GM23338 (cell line): ENCODE measurements around the gene ARRDC1. TPM values are rescaled to one million over a fixed set of nuclear protein-coding genes. Genes with fewer than 3 reads are reported as not detected.

ENCODE experiments used
- ATAC-seq: fragments of 200-7000 bp; cut with Tn5 transposase; 3 replicates; pipeline ENCODE4 v1.9.1; 2020
- DNase-seq: peaks from one replicate; pipeline ENCODE4 v3.0.0-alpha.2; 2015; ENCODE audit warnings: low spot score
- H2AFZ ChIP-seq: fragments of 200-600 bp; sonication (generic); 2 replicates; pipeline ENCODE4 v1.8.0; 2016; ENCODE audit warnings: antibody characterized with exemption, mild to moderate bottlenecking, moderate library complexity
- H3F3A ChIP-seq: fragments of 200-600 bp; sonication (generic); replicated peaks from 2 replicates; pipeline ENCODE4 v1.8.0; 2017; ENCODE audit warnings: antibody characterized with exemption, mixed run types, low read depth
- H3K27ac ChIP-seq: fragments of 200-600 bp; sonication (generic); 2 replicates; pipeline ENCODE4 v1.6.1; 2016; ENCODE audit warnings: low read depth
- H3K27me3 ChIP-seq: fragments of 200-600 bp; sonication (generic); 2 replicates; pipeline ENCODE4 v1.8.0; 2016; ENCODE audit warnings: mild to moderate bottlenecking, mixed run types, moderate library complexity; ENCODE audit not compliant: insufficient read depth
- H3K36me3 ChIP-seq: fragments of 200-600 bp; sonication (generic); 2 replicates; pipeline ENCODE4 v1.8.0; 2016; ENCODE audit warnings: mild to moderate bottlenecking; ENCODE audit not compliant: insufficient read depth
- H3K4me1 ChIP-seq: fragments of 200-600 bp; sonication (generic); 2 replicates; pipeline ENCODE4 v1.8.0; 2016; ENCODE audit warnings: mild to moderate bottlenecking, moderate library complexity; ENCODE audit not compliant: insufficient read depth
- H3K4me2 ChIP-seq: fragments of 200-600 bp; sonication (generic); 2 replicates; pipeline ENCODE4 v1.7.1; 2017; ENCODE audit warnings: mixed run types
- H3K4me3 ChIP-seq: fragments of 200-600 bp; sonication (generic); 2 replicates; pipeline ENCODE4 v1.6.1; 2016; ENCODE audit warnings: mixed run types
- H3K79me2 ChIP-seq: fragments of 200-600 bp; sonication (generic); replicated peaks from 2 replicates; pipeline ENCODE4 v1.8.0; 2017; ENCODE audit warnings: mild to moderate bottlenecking; ENCODE audit not compliant: insufficient read depth
- H3K9me2 ChIP-seq: fragments of 200-600 bp; sonication (generic); 2 replicates; pipeline ENCODE4 v1.8.0; 2017; ENCODE audit not compliant: insufficient read depth
- H4K20me1 ChIP-seq: fragments of 200-600 bp; sonication (generic); replicated peaks from 2 replicates; pipeline ENCODE4 v1.8.0; 2017; ENCODE audit warnings: mild to moderate bottlenecking; ENCODE audit not compliant: insufficient read depth
- H3K27ac Mint-ChIP-seq: 2 replicates; pipeline ENCODE4 v1.8.0; 2020; ENCODE audit warnings: inconsistent platforms, mild to moderate bottlenecking, moderate library complexity, mixed read lengths
- H3K27me3 Mint-ChIP-seq: 3 replicates; pipeline ENCODE4 v1.8.0; 2022; ENCODE audit warnings: low read depth, mild to moderate bottlenecking, moderate library complexity, mixed read lengths, inconsistent platforms; ENCODE audit not compliant: insufficient read depth, poor library complexity
- H3K36me3 Mint-ChIP-seq: 3 replicates; pipeline ENCODE4 v1.8.0; 2021; ENCODE audit warnings: low read depth, mild to moderate bottlenecking, inconsistent platforms, moderate library complexity, mixed read lengths
- H3K4me1 Mint-ChIP-seq: 3 replicates; pipeline ENCODE4 v1.8.0; 2020; ENCODE audit warnings: mild to moderate bottlenecking, inconsistent platforms, mixed read lengths
- H3K4me3 Mint-ChIP-seq: 3 replicates; pipeline ENCODE4 v1.8.0; 2021; ENCODE audit warnings: moderate library complexity, mild to moderate bottlenecking, inconsistent platforms, mixed read lengths
- H3K9me3 Mint-ChIP-seq: 3 replicates; pipeline ENCODE4 v1.8.0; 2020; ENCODE audit warnings: moderate library complexity, mild to moderate bottlenecking, inconsistent platforms, mixed read lengths
- CREB1 ChIP-seq: fragments of 250-450 bp; sonication (Bioruptor Pico); IDR thresholded peaks from 2 replicates; pipeline ENCODE4 v1.5.0; 2020; ENCODE audit warnings: low read depth, mild to moderate bottlenecking, moderate library complexity
- EZH2 ChIP-seq: fragments of 200-600 bp; sonication (generic); IDR thresholded peaks from one replicate; pipeline ENCODE4 v1.8.0; 2017; ENCODE audit warnings: antibody characterized with exemption, mild to moderate bottlenecking, low read depth; ENCODE audit not compliant: unreplicated experiment
- EZH2phosphoT487 ChIP-seq: fragments of 200-600 bp; sonication (generic); IDR thresholded peaks from one replicate; pipeline ENCODE4 v1.8.1; 2018; ENCODE audit warnings: antibody characterized with exemption; ENCODE audit not compliant: unreplicated experiment
- JUNB ChIP-seq: IDR thresholded peaks from one replicate; pipeline ENCODE4 v1.6.1; 2016; ENCODE audit warnings: antibody characterized with exemption; ENCODE audit not compliant: unreplicated experiment
- POLR2AphosphoS5 ChIP-seq: IDR thresholded peaks from 2 replicates; pipeline ENCODE4 v1.6.1; 2016; ENCODE audit warnings: antibody characterized with exemption, low read depth
- STAT1 ChIP-seq: IDR thresholded peaks from one replicate; pipeline ENCODE4 v1.6.1; 2016; ENCODE audit warnings: antibody characterized with exemption; ENCODE audit not compliant: unreplicated experiment
- ZNF114 ChIP-seq: fragments of 250-450 bp; sonication (Bioruptor Pico); IDR thresholded peaks from 2 replicates; pipeline ENCODE4 v1.5.0; 2020; ENCODE audit warnings: mild to moderate bottlenecking, moderate library complexity
- polyA plus RNA-seq: library from polyadenylated mRNA; unstranded; fragments of >200 nt; fragmentation: Nextera tagmentation; extraction: Ambion mirVana; gene quantifications from 2 replicates; pipeline ENCODE4 v1.2.1, GENCODE V29; 2016
- total RNA-seq: library from RNA; depleted of rRNA; stranded (reverse); fragments of >200 nt; shearing (Covaris generic); gene quantifications from 2 replicates; pipeline ENCODE4 v1.2.3, GENCODE V29; 2014
- TF ChIP-seq, protein P1 (sequence below): IDR thresholded peaks from 2 replicates; pipeline ENCODE4 v1.6.1; 2016; ENCODE audit warnings: antibody characterized with exemption
- TF ChIP-seq, protein P2 (sequence below): fragments of 250-450 bp; sonication (Bioruptor Pico); IDR thresholded peaks from 2 replicates; pipeline ENCODE4 v1.5.0; 2020; ENCODE audit warnings: mild to moderate bottlenecking, moderate library complexity
- TF ChIP-seq, protein P3 (sequence below): IDR thresholded peaks from one replicate; pipeline ENCODE4 v1.6.1; 2018; ENCODE audit warnings: antibody characterized with exemption; ENCODE audit not compliant: unreplicated experiment
- TF ChIP-seq, protein P4 (sequence below), 2 experiments: fragments of 200-600 bp in 1 of 2; sonication (generic) in 1 of 2; conservative IDR thresholded peaks; 2 replicates each; pipeline versions ENCODE4 v1.5.1 to v1.6.1; 2016 to 2017; ENCODE audit warnings: antibody characterized with exemption in 2 of 2, low read depth in 2 of 2, mild to moderate bottlenecking in 2 of 2, moderate library complexity in 1 of 2

ARRDC1 gene
- total and polyA plus RNA-seq, 2 experiments from 2014 or later: 36.6 to 63.8 TPM

DNA sequence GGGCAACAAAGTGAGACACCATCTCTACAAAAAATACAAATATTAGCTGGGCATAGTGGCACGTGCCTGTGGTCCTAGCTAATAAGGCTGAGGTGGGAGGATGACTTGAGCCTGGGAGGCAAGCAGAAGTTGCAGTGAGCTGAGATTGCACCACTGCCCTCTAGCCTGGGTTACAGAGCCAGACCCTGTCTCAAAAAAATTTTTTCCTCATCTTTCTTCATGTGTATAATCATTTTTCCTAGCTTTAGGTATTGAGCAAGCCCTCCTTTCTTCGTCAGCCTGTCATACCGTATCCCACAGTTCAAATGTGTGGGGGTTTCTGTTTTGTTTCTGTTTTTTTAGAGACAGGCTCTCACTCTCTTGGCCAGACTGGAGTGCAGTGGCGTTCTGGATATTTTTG lies 54.7 kb downstream of the ARRDC1 start:
- Mint-ChIP-seq H3K9me3 (no peaks in the 10 kb centered on the region), H3K27me3 (peaks cover 2% of the 10 kb centered on the region), H3K27ac (no peak overlapping the region), H3K4me3 (no peak overlapping the region), H3K36me3 (0 out of 3 replicates have a peak, but pooled peaks cover 3% of the 10 kb centered on the region), H3K4me1 (peaks cover 37% of the 10 kb centered on the region)
- H3K27ac ChIP-seq: peak overlapping the region; percentile 61; the same call in 1 of the 2 replicates
- no peak overlapping the region for H3K4me3 ChIP-seq
- H3K9me2 ChIP-seq: no peaks in the 10 kb centered on the region
- DNase-seq: no peak
- H3K4me1 ChIP-seq: peaks cover 28% of the 10 kb centered on the region
- no peaks in the 10 kb centered on the region; the same call in 1 of the 2 replicates for H3K36me3 ChIP-seq
- H3K27me3 ChIP-seq: no peaks in the 10 kb centered on the region
- ATAC-seq: no peak
- no peaks in the 10 kb centered on the region; the same call in 1 of the 2 replicates for H3F3A ChIP-seq
- TF ChIP-seq, protein P1, sequence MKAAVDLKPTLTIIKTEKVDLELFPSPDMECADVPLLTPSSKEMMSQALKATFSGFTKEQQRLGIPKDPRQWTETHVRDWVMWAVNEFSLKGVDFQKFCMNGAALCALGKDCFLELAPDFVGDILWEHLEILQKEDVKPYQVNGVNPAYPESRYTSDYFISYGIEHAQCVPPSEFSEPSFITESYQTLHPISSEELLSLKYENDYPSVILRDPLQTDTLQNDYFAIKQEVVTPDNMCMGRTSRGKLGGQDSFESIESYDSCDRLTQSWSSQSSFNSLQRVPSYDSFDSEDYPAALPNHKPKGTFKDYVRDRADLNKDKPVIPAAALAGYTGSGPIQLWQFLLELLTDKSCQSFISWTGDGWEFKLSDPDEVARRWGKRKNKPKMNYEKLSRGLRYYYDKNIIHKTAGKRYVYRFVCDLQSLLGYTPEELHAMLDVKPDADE: no peak
- TF ChIP-seq, protein P2, sequence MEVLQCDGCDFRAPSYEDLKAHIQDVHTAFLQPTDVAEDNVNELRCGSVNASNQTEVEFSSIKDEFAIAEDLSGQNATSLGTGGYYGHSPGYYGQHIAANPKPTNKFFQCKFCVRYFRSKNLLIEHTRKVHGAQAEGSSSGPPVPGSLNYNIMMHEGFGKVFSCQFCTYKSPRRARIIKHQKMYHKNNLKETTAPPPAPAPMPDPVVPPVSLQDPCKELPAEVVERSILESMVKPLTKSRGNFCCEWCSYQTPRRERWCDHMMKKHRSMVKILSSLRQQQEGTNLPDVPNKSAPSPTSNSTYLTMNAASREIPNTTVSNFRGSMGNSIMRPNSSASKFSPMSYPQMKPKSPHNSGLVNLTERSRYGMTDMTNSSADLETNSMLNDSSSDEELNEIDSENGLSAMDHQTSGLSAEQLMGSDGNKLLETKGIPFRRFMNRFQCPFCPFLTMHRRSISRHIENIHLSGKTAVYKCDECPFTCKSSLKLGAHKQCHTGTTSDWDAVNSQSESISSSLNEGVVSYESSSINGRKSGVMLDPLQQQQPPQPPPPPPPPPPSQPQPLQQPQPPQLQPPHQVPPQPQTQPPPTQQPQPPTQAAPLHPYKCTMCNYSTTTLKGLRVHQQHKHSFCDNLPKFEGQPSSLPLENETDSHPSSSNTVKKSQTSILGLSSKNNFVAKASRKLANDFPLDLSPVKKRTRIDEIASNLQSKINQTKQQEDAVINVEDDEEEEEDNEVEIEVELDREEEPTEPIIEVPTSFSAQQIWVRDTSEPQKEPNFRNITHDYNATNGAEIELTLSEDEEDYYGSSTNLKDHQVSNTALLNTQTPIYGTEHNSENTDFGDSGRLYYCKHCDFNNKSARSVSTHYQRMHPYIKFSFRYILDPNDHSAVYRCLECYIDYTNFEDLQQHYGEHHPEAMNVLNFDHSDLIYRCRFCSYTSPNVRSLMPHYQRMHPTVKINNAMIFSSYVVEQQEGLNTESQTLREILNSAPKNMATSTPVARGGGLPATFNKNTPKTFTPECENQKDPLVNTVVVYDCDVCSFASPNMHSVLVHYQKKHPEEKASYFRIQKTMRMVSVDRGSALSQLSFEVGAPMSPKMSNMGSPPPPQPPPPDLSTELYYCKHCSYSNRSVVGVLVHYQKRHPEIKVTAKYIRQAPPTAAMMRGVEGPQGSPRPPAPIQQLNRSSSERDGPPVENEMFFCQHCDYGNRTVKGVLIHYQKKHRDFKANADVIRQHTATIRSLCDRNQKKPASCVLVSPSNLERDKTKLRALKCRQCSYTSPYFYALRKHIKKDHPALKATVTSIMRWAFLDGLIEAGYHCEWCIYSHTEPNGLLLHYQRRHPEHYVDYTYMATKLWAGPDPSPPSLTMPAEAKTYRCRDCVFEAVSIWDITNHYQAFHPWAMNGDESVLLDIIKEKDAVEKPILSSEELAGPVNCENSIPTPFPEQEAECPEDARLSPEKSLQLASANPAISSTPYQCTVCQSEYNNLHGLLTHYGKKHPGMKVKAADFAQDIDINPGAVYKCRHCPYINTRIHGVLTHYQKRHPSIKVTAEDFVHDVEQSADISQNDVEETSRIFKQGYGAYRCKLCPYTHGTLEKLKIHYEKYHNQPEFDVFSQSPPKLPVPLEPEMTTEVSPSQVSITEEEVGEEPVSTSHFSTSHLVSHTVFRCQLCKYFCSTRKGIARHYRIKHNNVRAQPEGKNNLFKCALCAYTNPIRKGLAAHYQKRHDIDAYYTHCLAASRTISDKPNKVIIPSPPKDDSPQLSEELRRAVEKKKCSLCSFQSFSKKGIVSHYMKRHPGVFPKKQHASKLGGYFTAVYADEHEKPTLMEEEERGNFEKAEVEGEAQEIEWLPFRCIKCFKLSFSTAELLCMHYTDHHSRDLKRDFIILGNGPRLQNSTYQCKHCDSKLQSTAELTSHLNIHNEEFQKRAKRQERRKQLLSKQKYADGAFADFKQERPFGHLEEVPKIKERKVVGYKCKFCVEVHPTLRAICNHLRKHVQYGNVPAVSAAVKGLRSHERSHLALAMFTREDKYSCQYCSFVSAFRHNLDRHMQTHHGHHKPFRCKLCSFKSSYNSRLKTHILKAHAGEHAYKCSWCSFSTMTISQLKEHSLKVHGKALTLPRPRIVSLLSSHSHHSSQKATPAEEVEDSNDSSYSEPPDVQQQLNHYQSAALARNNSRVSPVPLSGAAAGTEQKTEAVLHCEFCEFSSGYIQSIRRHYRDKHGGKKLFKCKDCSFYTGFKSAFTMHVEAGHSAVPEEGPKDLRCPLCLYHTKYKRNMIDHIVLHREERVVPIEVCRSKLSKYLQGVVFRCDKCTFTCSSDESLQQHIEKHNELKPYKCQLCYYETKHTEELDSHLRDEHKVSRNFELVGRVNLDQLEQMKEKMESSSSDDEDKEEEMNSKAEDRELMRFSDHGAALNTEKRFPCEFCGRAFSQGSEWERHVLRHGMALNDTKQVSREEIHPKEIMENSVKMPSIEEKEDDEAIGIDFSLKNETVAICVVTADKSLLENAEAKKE (CRISPR knock-in tag): no peak
- TF ChIP-seq POLR2AphosphoS5 (no peak), JUNB (no peak), EZH2 (no peak), ZNF114 (CRISPR knock-in tag) (no peak), CREB1 (no peak), STAT1 (no peak), EZH2phosphoT487 (no peak)
- TF ChIP-seq, protein P3, sequence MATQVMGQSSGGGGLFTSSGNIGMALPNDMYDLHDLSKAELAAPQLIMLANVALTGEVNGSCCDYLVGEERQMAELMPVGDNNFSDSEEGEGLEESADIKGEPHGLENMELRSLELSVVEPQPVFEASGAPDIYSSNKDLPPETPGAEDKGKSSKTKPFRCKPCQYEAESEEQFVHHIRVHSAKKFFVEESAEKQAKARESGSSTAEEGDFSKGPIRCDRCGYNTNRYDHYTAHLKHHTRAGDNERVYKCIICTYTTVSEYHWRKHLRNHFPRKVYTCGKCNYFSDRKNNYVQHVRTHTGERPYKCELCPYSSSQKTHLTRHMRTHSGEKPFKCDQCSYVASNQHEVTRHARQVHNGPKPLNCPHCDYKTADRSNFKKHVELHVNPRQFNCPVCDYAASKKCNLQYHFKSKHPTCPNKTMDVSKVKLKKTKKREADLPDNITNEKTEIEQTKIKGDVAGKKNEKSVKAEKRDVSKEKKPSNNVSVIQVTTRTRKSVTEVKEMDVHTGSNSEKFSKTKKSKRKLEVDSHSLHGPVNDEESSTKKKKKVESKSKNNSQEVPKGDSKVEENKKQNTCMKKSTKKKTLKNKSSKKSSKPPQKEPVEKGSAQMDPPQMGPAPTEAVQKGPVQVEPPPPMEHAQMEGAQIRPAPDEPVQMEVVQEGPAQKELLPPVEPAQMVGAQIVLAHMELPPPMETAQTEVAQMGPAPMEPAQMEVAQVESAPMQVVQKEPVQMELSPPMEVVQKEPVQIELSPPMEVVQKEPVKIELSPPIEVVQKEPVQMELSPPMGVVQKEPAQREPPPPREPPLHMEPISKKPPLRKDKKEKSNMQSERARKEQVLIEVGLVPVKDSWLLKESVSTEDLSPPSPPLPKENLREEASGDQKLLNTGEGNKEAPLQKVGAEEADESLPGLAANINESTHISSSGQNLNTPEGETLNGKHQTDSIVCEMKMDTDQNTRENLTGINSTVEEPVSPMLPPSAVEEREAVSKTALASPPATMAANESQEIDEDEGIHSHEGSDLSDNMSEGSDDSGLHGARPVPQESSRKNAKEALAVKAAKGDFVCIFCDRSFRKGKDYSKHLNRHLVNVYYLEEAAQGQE: no peak
- TF ChIP-seq, protein P4, sequence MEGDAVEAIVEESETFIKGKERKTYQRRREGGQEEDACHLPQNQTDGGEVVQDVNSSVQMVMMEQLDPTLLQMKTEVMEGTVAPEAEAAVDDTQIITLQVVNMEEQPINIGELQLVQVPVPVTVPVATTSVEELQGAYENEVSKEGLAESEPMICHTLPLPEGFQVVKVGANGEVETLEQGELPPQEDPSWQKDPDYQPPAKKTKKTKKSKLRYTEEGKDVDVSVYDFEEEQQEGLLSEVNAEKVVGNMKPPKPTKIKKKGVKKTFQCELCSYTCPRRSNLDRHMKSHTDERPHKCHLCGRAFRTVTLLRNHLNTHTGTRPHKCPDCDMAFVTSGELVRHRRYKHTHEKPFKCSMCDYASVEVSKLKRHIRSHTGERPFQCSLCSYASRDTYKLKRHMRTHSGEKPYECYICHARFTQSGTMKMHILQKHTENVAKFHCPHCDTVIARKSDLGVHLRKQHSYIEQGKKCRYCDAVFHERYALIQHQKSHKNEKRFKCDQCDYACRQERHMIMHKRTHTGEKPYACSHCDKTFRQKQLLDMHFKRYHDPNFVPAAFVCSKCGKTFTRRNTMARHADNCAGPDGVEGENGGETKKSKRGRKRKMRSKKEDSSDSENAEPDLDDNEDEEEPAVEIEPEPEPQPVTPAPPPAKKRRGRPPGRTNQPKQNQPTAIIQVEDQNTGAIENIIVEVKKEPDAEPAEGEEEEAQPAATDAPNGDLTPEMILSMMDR (conservative IDR thresholded peaks at IDR 0.05; ENCODE audit: low read depth in 2 of 2): no peak
- H2AFZ ChIP-seq: no peak overlapping the region
- H3K79me2 ChIP-seq: peaks cover 100% of the 10 kb centered on the region
- no peak overlapping the region for H3K4me2 ChIP-seq
- H4K20me1 ChIP-seq: peaks cover 29% of the 10 kb centered on the region
